ENCODE data around the gene IL10RB.

DNA sequence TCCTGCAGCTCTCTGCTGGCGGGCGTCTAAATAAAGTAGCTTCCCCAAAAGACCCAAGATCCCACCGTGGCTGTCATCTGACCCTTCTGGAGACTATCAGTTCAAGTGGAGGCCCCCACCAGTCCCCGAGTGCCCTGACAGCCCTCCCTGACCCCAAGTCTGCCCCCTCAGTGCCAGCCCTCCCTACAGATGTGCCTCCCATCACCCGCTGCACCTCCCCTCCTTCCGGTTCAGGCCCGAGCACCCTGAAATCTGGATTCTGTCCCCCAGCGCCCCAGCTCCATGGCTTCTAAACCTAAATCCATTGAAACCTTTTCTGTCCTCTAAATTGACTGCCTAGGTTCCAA is 595 bp downstream of the IL10RB start:
- TF ChIP-seq CTCF (IDR thresholded peaks at IDR 0.05) (no peak), POLR2A (IDR thresholded peaks at IDR 0.05) (no peak)

All from esophagus squamous epithelium (tissue), 4 donors.